ENCODE data around the gene PTGS2. TPM values are rescaled to one million over a fixed set of nuclear protein-coding genes. Genes with fewer than 3 reads are reported as not detected.

Gene PTGS2
- total RNA-seq, 1 donor from 2014 or later, result not detected

- Mint-ChIP-seq H3K9me3 (ENCODE audit: unreplicated experiment) (no peaks in the 10 kb centered on the region), H3K27me3 (ENCODE audit: unreplicated experiment) (no peaks in the 10 kb centered on the region), H3K36me3 (ENCODE audit: unreplicated experiment) (no peaks in the 10 kb centered on the region), H3K27ac (ENCODE audit: unreplicated experiment) (no peak overlapping the region), H3K4me3 (ENCODE audit: unreplicated experiment) (no peak overlapping the region), H3K4me1 (ENCODE audit: low read depth, unreplicated experiment) (no peaks in the 10 kb centered on the region)
- TF ChIP-seq CTCF (IDR thresholded peaks at IDR 0.05; ENCODE audit: partially characterized antibody, unreplicated experiment), result no peak
- DNase-seq, result no peak
Observed at GRCh38 chr1:186626356-186626932, 53.8 kb downstream of the PTGS2 start.

GRCh38 chr1:186623551-186623950 is 56.7 kb downstream of the PTGS2 start:
- Mint-ChIP-seq H3K9me3 (ENCODE audit: unreplicated experiment) (no peaks in the 10 kb centered on the region), H3K36me3 (ENCODE audit: unreplicated experiment) (no peaks in the 10 kb centered on the region), H3K4me1 (ENCODE audit: low read depth, unreplicated experiment) (no peaks in the 10 kb centered on the region), H3K27ac (ENCODE audit: unreplicated experiment) (no peak overlapping the region), H3K4me3 (ENCODE audit: unreplicated experiment) (no peak overlapping the region), H3K27me3 (ENCODE audit: unreplicated experiment) (no peaks in the 10 kb centered on the region)
- no peak for DNase-seq
- TF ChIP-seq CTCF (IDR thresholded peaks at IDR 0.05; ENCODE audit: partially characterized antibody, unreplicated experiment), result no peak

Other genes with a start within 250 kb of the PTGS2 start
- gene PDC, start 219.3 kb downstream of the PTGS2 start, total RNA-seq (ENCODE audit: unreplicated experiment), result not detected
- not detected for gene PLA2G4A, start 148.5 kb upstream of the PTGS2 start, total RNA-seq (ENCODE audit: unreplicated experiment)

Data from glutamatergic neuron (in vitro differentiated cells).